ENCODE results near the gene GXYLT2. TPM values are rescaled to one million over a fixed set of nuclear protein-coding genes. Genes with fewer than 3 reads are reported as not detected.

The GXYLT2 gene
- total and polyA plus RNA-seq, 2 of the 13 experiments (the other 11 are each of a cell fraction or from before 2014, with no cell fraction given): 4.3 to 6.9 TPM

GRCh38 chr3:72957297-72957696 is 69.5 kb downstream of the GXYLT2 start (continued):
- no peak for TF ChIP-seq DZIP1 (CRISPR knock-in tag; IDR thresholded peaks at IDR 0.05)
- no peak for TF ChIP-seq SRSF9 (IDR thresholded peaks at IDR 0.05; ENCODE audit: borderline replicate concordance, insufficient read depth, low read depth, low read length, poor library complexity, severe bottlenecking)
- TF ChIP-seq JDP2 (CRISPR knock-in tag; IDR thresholded peaks at IDR 0.05; ENCODE audit: borderline replicate concordance): no peak
- no peak for TF ChIP-seq SMARCC2 (IDR thresholded peaks at IDR 0.05)
- TF ChIP-seq THRA (CRISPR knock-in tag; IDR thresholded peaks at IDR 0.05; ENCODE audit: borderline replicate concordance): no peak
- TF ChIP-seq ZNF17 (CRISPR knock-in tag; IDR thresholded peaks at IDR 0.05): no peak
- no peak for TF ChIP-seq ZNF784 (CRISPR knock-in tag; IDR thresholded peaks at IDR 0.05; ENCODE audit: borderline replicate concordance)
- TF ChIP-seq TGIF2 (CRISPR knock-in tag; IDR thresholded peaks at IDR 0.05): no peak
- TF ChIP-seq ZHX1 (CRISPR knock-in tag; IDR thresholded peaks at IDR 0.05; ENCODE audit: low read depth): 0 out of 2 replicates have a peak, but pooled peaks have one; percentile 23
- TF ChIP-seq GATAD1 (CRISPR knock-in tag; IDR thresholded peaks at IDR 0.05): no peak
- TF ChIP-seq MTF1 (CRISPR knock-in tag; IDR thresholded peaks at IDR 0.05): no peak
- TF ChIP-seq NKX3-1 (CRISPR knock-in tag; IDR thresholded peaks at IDR 0.05): no peak
- no peak for TF ChIP-seq ZNF431 (CRISPR knock-in tag; IDR thresholded peaks at IDR 0.05; ENCODE audit: borderline replicate concordance, low read depth)
- TF ChIP-seq NBN (conservative IDR thresholded peaks at IDR 0.05): no peak
- no peak for TF ChIP-seq ZNF773 (CRISPR knock-in tag; IDR thresholded peaks at IDR 0.05; ENCODE audit: borderline replicate concordance)
- no peak for TF ChIP-seq ZBTB20 (CRISPR knock-in tag; IDR thresholded peaks at IDR 0.05; ENCODE audit: borderline replicate concordance, low read depth)
- no peak for TF ChIP-seq ZBTB3 (CRISPR knock-in tag; IDR thresholded peaks at IDR 0.05; ENCODE audit: borderline replicate concordance, low read depth)
- TF ChIP-seq HMG20A (CRISPR knock-in tag; IDR thresholded peaks at IDR 0.05; ENCODE audit: borderline replicate concordance): peak; percentile 64; the same call in 1 of the 2 replicates
- TF ChIP-seq SIN3A (IDR thresholded peaks at IDR 0.05; ENCODE audit: borderline replicate concordance, low read depth, low read length): no peak
- TF ChIP-seq AGO1 (IDR thresholded peaks at IDR 0.05; ENCODE audit: low read depth, low read length, poor library complexity, severe bottlenecking): no peak
- no peak for TF ChIP-seq ZBTB44 (CRISPR knock-in tag; IDR thresholded peaks at IDR 0.05)
- TF ChIP-seq ZNF326 (CRISPR knock-in tag; IDR thresholded peaks at IDR 0.05; ENCODE audit: borderline replicate concordance): no peak

All from HepG2 (cell line).